Hepatocyte (in vitro differentiated cells): Measurements from ENCODE around the gene SARS2. TPM values are rescaled to one million over a fixed set of nuclear protein-coding genes. Genes with fewer than 3 reads are reported as not detected.

Source experiments
- DNase-seq: peaks from one replicate; pipeline ENCODE4 v3.0.0-alpha.2; 2016; ENCODE audit warnings: low spot score
- H2AFZ ChIP-seq: fragments of 200-600 bp; sonication (generic); 2 replicates; pipeline ENCODE4 v1.6.0; 2016; ENCODE audit warnings: antibody characterized with exemption, mild to moderate bottlenecking
- H3K27ac ChIP-seq: fragments of 200-600 bp; sonication (generic); 2 replicates; pipeline ENCODE4 v1.5.1; 2016; ENCODE audit warnings: mild to moderate bottlenecking
- H3K27me3 ChIP-seq: fragments of 200-600 bp; sonication (generic); 2 replicates; pipeline ENCODE4 v1.6.1; 2016
- H3K36me3 ChIP-seq: fragments of 200-600 bp; sonication (generic); replicated peaks from 2 replicates; pipeline ENCODE4 v1.5.1; 2016; ENCODE audit warnings: low read depth; ENCODE audit not compliant: insufficient read depth
- H3K4me1 ChIP-seq: fragments of 200-600 bp; sonication (generic); 2 replicates; pipeline ENCODE4 v1.5.1; 2016; ENCODE audit warnings: mild to moderate bottlenecking, moderate library complexity; ENCODE audit not compliant: insufficient read depth
- H3K4me2 ChIP-seq: fragments of 200-600 bp; sonication (generic); 2 replicates; pipeline ENCODE4 v1.6.0; 2016
- H3K4me3 ChIP-seq: fragments of 200-600 bp; sonication (generic); 2 replicates; pipeline ENCODE4 v1.5.1; 2016; ENCODE audit warnings: mild to moderate bottlenecking
- H3K79me2 ChIP-seq: fragments of 200-600 bp; sonication (generic); 2 replicates; pipeline ENCODE4 v1.6.0; 2017; ENCODE audit warnings: mild to moderate bottlenecking
- H3K9me2 ChIP-seq: fragments of 200-600 bp; sonication (generic); replicated peaks from 2 replicates; pipeline ENCODE4 v1.6.0; 2017; ENCODE audit warnings: mild to moderate bottlenecking; ENCODE audit not compliant: insufficient read depth
- H3K9me3 ChIP-seq: fragments of 200-600 bp; sonication (generic); 2 replicates; pipeline ENCODE4 v1.5.1; 2016; ENCODE audit warnings: low read depth, mild to moderate bottlenecking
- H4K20me1 ChIP-seq: fragments of 200-600 bp; sonication (generic); 2 replicates; pipeline ENCODE4 v1.6.0; 2016; ENCODE audit warnings: mild to moderate bottlenecking; ENCODE audit not compliant: insufficient read depth, poor library complexity, severe bottlenecking
- EZH2 ChIP-seq: fragments of 200-600 bp; sonication (generic); IDR thresholded peaks from 2 replicates; pipeline ENCODE4 v1.6.1; 2016; ENCODE audit warnings: antibody characterized with exemption, mild to moderate bottlenecking, borderline replicate concordance
- EZH2phosphoT487 ChIP-seq: fragments of 200-600 bp; sonication (generic); IDR thresholded peaks from one replicate; pipeline ENCODE4 v1.6.1; 2018; ENCODE audit warnings: antibody characterized with exemption, mild to moderate bottlenecking, low read depth, moderate library complexity; ENCODE audit not compliant: unreplicated experiment, severe bottlenecking
- WGBS: methylation state at CpG from one replicate; pipeline ENCODE4 v1.1.6; 2016; ENCODE audit warnings: low lambda C conversion rate; ENCODE audit errors: missing lambda C conversion rate; 5-methylcytosine and 5-hydroxymethylcytosine counted together
- polyA plus RNA-seq: library from polyadenylated mRNA; unstranded; fragments of >200 nt; fragmentation: Nextera tagmentation; extraction: Ambion mirVana; gene quantifications from 2 replicates; pipeline ENCODE4 v1.2.1, GENCODE V29; 2016
- total RNA-seq: library from RNA; depleted of rRNA; stranded (reverse); fragments of >200 nt; gene quantifications from 2 replicates; pipeline ENCODE4 v1.2.3, GENCODE V29; 2014
- TF ChIP-seq, protein P1 (sequence below): fragments of 200-600 bp; sonication (generic); IDR thresholded peaks from 2 replicates; pipeline ENCODE4 v1.5.1; 2016; ENCODE audit warnings: antibody characterized with exemption, mild to moderate bottlenecking; ENCODE audit not compliant: poor library complexity

Gene SARS2
- total and polyA plus RNA-seq, 2 experiments from 2014 or later, result 24.2 to 47.7 TPM

DNA sequence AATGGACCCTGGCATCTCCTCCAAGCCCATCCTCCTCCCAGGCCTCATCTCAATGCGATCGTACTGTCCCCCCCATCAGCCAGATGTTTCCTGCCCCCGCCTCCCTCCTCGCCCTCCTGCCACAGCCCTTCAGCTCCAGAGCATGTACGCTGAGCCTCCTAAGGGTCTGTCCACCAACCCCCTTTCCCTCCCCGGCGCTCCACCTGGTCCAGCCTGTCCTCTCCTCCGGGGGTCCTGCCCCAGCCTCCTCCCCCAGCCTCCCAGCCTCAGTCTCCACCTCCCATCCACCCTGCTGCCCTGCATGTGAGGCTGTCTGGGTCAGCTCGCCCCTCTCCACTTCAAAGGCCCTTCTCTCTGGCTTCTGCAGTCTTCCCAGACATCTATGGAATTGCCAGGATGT, 35.6 kb downstream of the SARS2 start:
- TF ChIP-seq, protein P1, sequence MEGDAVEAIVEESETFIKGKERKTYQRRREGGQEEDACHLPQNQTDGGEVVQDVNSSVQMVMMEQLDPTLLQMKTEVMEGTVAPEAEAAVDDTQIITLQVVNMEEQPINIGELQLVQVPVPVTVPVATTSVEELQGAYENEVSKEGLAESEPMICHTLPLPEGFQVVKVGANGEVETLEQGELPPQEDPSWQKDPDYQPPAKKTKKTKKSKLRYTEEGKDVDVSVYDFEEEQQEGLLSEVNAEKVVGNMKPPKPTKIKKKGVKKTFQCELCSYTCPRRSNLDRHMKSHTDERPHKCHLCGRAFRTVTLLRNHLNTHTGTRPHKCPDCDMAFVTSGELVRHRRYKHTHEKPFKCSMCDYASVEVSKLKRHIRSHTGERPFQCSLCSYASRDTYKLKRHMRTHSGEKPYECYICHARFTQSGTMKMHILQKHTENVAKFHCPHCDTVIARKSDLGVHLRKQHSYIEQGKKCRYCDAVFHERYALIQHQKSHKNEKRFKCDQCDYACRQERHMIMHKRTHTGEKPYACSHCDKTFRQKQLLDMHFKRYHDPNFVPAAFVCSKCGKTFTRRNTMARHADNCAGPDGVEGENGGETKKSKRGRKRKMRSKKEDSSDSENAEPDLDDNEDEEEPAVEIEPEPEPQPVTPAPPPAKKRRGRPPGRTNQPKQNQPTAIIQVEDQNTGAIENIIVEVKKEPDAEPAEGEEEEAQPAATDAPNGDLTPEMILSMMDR, result no peak
- H3K4me1 ChIP-seq, result peaks cover 6% of the 10 kb centered on the region
- H3K9me3 ChIP-seq, result no peaks in the 10 kb centered on the region
- H3K4me3 ChIP-seq, result no peak overlapping the region
- no peak overlapping the region for H3K4me2 ChIP-seq
- no peaks in the 10 kb centered on the region for H4K20me1 ChIP-seq
- H2AFZ ChIP-seq, result no peak overlapping the region
- no peaks in the 10 kb centered on the region for H3K9me2 ChIP-seq
- WGBS, result 71% methylated on average over 1 of the region's 9 CpGs
- DNase-seq, result no peak
- H3K79me2 ChIP-seq, result peaks cover 34% of the 10 kb centered on the region
- no peaks in the 10 kb centered on the region for H3K36me3 ChIP-seq
- H3K27me3 ChIP-seq, result no peaks in the 10 kb centered on the region
- H3K27ac ChIP-seq, result no peak overlapping the region

DNA sequence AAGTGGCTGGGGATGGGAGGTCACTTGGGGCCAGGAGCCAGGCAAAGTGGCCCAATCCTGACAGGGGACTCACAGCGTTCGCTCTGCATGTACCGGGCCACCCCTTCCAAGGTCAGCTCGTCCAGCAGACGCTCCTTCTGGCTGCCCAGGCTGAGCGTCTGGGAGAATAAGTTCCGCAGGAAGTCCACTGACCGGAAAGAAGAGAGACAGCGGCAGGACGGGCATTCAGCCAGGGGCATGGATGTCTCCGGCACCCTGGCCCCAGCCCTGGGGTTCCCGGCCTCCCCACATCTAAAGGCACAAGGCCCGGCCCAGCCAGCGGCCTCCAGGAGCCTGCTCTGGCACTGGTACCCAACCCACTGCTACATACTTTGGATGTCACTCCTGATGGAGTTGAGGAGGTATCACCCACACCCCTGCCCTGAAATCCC, 37.2 kb downstream of the SARS2 start:
- WGBS, result 99% methylated on average over 14 of the region's 14 CpGs
- Histone ChIP-seq H3K4me1 (peaks cover 2% of the 10 kb centered on the region), H3K4me3 (no peak overlapping the region), H2AFZ (no peak overlapping the region), H3K36me3 (no peaks in the 10 kb centered on the region), H3K79me2 (peaks cover 28% of the 10 kb centered on the region), H3K27ac (no peak overlapping the region), H3K27me3 (no peaks in the 10 kb centered on the region), H3K4me2 (no peak overlapping the region), H3K9me3 (no peaks in the 10 kb centered on the region), H3K9me2 (no peaks in the 10 kb centered on the region), H4K20me1 (no peaks in the 10 kb centered on the region)
- no peak for TF ChIP-seq EZH2
- TF ChIP-seq EZH2phosphoT487, result no peak
- TF ChIP-seq, protein P1, result no peak
- no peak for DNase-seq

DNA sequence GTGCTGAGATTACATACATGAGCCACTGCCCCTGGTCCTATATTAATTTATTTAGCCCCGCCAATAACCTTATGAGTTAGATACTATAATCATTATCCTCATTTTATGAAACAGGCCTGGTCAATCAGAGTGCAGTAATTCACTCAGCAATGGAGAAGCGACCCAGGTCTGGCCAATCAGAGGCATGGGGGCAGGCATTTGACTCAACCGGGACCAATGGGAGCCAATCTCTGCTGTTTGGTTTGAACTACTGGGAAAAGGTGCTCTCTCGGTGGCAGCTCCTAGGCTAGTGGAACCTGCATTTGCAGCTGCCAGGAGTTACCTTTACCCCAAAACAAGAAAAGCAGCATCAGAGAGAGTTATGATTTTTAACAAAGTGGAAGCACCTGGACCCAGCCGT, 37.7 kb downstream of the SARS2 start:
- Histone ChIP-seq H3K4me2 (no peak overlapping the region), H3K9me2 (no peaks in the 10 kb centered on the region), H3K9me3 (no peaks in the 10 kb centered on the region), H3K4me3 (no peak overlapping the region), H4K20me1 (no peaks in the 10 kb centered on the region), H3K36me3 (no peaks in the 10 kb centered on the region), H3K27ac (no peak overlapping the region), H2AFZ (no peak overlapping the region), H3K27me3 (no peaks in the 10 kb centered on the region), H3K79me2 (peaks cover 23% of the 10 kb centered on the region), H3K4me1 (no peaks in the 10 kb centered on the region)
- WGBS, result 90% methylated on average over 5 of the region's 5 CpGs
- DNase-seq, result no peak
- TF ChIP-seq EZH2phosphoT487 (no peak), EZH2 (no peak)
- TF ChIP-seq, protein P1, result no peak

DNA sequence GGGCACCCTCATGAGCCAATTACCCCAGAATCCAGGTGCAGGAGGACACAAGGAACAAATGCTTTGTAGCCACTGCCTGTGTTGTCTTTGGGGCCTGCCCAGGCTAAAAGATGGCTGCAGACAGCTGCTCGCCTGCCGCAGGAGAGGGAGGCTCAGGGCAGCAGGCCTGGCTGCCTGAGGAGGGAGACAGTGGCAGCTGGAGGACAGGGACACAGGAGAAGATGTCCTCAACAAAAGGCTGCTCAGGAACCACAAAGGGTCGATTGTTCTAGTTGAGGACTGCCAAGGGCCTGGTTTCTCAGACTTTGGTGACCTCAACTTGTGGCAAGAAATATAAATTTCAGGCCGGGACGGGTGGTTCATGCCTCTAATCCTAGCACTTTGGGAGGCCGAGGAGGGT, 38.8 kb downstream of the SARS2 start:
- Histone ChIP-seq H3K27me3 (no peaks in the 10 kb centered on the region), H3K79me2 (peaks cover 13% of the 10 kb centered on the region), H3K4me2 (no peak overlapping the region), H4K20me1 (no peaks in the 10 kb centered on the region), H3K9me2 (no peaks in the 10 kb centered on the region), H3K9me3 (no peaks in the 10 kb centered on the region), H3K27ac (no peak overlapping the region), H3K36me3 (no peaks in the 10 kb centered on the region), H2AFZ (no peak overlapping the region), H3K4me1 (no peaks in the 10 kb centered on the region), H3K4me3 (no peak overlapping the region)
- 92% methylated on average over 6 of the region's 6 CpGs for WGBS
- DNase-seq, result no peak
- TF ChIP-seq EZH2phosphoT487 (no peak), EZH2 (no peak)
- TF ChIP-seq, protein P1, result no peak
